Loucy (cell line): Measurements from ENCODE around the gene SBF2.

Experiments used
- EZH2phosphoT487 ChIP-seq: fragments of 200-600 bp; IDR thresholded peaks from 2 replicates; pipeline ENCODE4 v1.6.1; 2018; ENCODE audit warnings: antibody characterized with exemption, mild to moderate bottlenecking, moderate library complexity, borderline replicate concordance
- TF ChIP-seq, protein P1 (sequence below): fragments of 200-600 bp; sonication (generic); conservative IDR thresholded peaks from 2 replicates; pipeline ENCODE4 v1.5.1; 2014; ENCODE audit warnings: mild to moderate bottlenecking, antibody characterized with exemption, low read length

DNA sequence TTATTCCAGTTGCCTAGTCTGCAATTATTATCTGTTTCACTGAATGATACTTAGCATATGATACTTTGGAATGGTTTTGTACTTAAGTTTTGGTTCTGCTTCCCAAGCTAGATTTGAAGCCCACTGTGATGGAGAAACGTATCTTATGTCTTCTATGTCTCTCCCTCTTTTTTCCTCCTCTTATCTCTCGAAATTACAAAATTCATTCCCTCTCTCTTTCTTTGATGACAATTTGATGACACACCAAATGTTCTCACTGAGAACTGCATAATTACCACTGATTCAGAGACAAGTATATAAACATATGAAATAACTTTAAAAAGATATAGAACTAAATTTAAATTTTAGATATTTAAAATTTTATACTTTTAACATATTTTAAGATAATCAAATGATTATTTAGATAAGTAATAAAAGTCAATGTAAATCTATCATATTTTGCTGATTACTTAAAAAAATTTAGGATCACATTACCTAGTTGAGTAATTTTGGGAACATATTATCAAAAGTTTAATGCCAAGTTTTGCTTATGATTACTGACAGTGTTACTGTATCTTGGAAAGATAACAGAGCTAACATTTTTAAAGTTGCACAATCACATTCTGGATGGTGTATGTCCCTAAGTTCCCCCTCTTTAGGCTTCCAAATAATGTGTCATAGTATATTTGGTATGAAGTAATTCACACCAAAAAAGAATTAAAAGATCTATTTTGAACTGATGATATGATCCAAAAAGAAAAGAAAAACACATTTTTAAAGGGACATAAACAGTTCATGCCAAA is 255.3 kb downstream of the SBF2 start:
- TF ChIP-seq, protein P1, sequence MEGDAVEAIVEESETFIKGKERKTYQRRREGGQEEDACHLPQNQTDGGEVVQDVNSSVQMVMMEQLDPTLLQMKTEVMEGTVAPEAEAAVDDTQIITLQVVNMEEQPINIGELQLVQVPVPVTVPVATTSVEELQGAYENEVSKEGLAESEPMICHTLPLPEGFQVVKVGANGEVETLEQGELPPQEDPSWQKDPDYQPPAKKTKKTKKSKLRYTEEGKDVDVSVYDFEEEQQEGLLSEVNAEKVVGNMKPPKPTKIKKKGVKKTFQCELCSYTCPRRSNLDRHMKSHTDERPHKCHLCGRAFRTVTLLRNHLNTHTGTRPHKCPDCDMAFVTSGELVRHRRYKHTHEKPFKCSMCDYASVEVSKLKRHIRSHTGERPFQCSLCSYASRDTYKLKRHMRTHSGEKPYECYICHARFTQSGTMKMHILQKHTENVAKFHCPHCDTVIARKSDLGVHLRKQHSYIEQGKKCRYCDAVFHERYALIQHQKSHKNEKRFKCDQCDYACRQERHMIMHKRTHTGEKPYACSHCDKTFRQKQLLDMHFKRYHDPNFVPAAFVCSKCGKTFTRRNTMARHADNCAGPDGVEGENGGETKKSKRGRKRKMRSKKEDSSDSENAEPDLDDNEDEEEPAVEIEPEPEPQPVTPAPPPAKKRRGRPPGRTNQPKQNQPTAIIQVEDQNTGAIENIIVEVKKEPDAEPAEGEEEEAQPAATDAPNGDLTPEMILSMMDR = no peak
- no peak for TF ChIP-seq EZH2phosphoT487
